GM12874 (cell line): ENCODE results near the gene TICAM1.

ENCODE experiments used
- CTCF ChIP-seq: IDR thresholded peaks from 2 replicates; pipeline ENCODE4 v1.5.1; 2011; ENCODE audit warnings: low read depth, mild to moderate bottlenecking, control low read depth, low read length, moderate library complexity; ENCODE audit not compliant: insufficient read depth

Gene TICAM1

GRCh38 chr19:4803736-4804695, 27.5 kb downstream of the TICAM1 start:
- TF ChIP-seq CTCF: peak; percentile 95

GRCh38 chr19:4802711-4803110, 28.8 kb downstream of the TICAM1 start:
- TF ChIP-seq CTCF: no peak

GRCh38 chr19:4801085-4801619, 30.4 kb downstream of the TICAM1 start:
- no peak for TF ChIP-seq CTCF

- TF ChIP-seq CTCF: no peak
Measured at GRCh38 chr19:4800591-4801081, 30.9 kb downstream of the TICAM1 start.

- no peak for TF ChIP-seq CTCF
Measured at GRCh38 chr19:4795400-4795799, 36.1 kb downstream of the TICAM1 start.

GRCh38 chr19:4794971-4795370, 36.5 kb downstream of the TICAM1 start:
- TF ChIP-seq CTCF: no peak

GRCh38 chr19:4791183-4792018, 40.1 kb downstream of the TICAM1 start, which contains the start of gene FEM1A:
Gene FEM1A, plus strand, starts transcription at chr19:4791734. Its CDS starts 121 bp downstream, at chr19:4791855.
- TF ChIP-seq CTCF: peak; percentile 96
